K562 (cell line): ENCODE measurements around the gene C11orf98. TPM values are rescaled to one million over a fixed set of nuclear protein-coding genes. Genes with fewer than 3 reads are reported as not detected.
A peak's percentile ranks its signal among the peaks of the same experiment; 100 is the strongest.

Experiments used
- CHCHD3 ChIP-seq: fragments of 250-450 bp; sonication (Bioruptor Pico); IDR thresholded peaks from 2 replicates; pipeline ENCODE4 v2.1.2; 2022; ENCODE audit warnings: mild to moderate bottlenecking
- IRF2 ChIP-seq: sonication (generic); formaldehyde crosslinking; IDR thresholded peaks from 2 replicates; pipeline ENCODE4 v1.8.1; 2022; ENCODE audit warnings: mild to moderate bottlenecking, missing genetic modification reagents
- PCBP1 ChIP-seq: fragments of 200-400 bp; formaldehyde crosslinking; IDR thresholded peaks from 2 replicates; pipeline ENCODE4 v1.6.1; 2018; ENCODE audit warnings: mild to moderate bottlenecking, low read depth, low read length; ENCODE audit not compliant: poor library complexity, severe bottlenecking
- PTRF ChIP-seq: fragments of 450-650 bp; IDR thresholded peaks from 2 replicates; pipeline ENCODE4 v1.6.1; 2016; ENCODE audit warnings: mild to moderate bottlenecking, missing genetic modification characterization, missing compliant biosample characterization
- polyA plus RNA-seq, 8 experiments: library from polyadenylated mRNA; depleted of rRNA in 4 of 8; stranded (reverse) in 5 of 8; unstranded in 3 of 8; fragments of >200 nt; fragmentation: Nextera tagmentation in 2 of 8; fragmentation: Illumina TruSeq in 1 of 8; extraction: Ambion mirVana in 2 of 8; extraction: Trizol in 1 of 8; gene quantifications; 2 replicates each; pipeline versions ENCODE4 v1.2.1 to v1.2.3, GENCODE V29; 2011 to 2014; ENCODE audit warnings: inconsistent platforms in 1 of 8, missing spikeins in 1 of 8
- total RNA-seq, 7 experiments: library from RNA; depleted of rRNA in 6 of 7; stranded (reverse); fragments of >200 nt in 6 of 7; fragmentation: Illumina TruSeq in 2 of 7; extraction: Trizol in 2 of 7; gene quantifications; 2 replicates each; pipeline versions ENCODE4 v1.2.1 to v1.2.3, GENCODE V29; 2011 to 2021; ENCODE audit warnings: low replicate concordance in 1 of 7
- TF ChIP-seq, protein P1 (sequence below): fragments of 200-600 bp; sonication (generic); IDR thresholded peaks from one replicate; pipeline ENCODE4 v1.6.1; 2012; ENCODE audit warnings: mild to moderate bottlenecking, low read depth, low read length, inconsistent platforms
- TF ChIP-seq, protein P2 (sequence below): fragments of 450-650 bp; IDR thresholded peaks from 2 replicates; pipeline ENCODE4 v1.6.1; 2018; ENCODE audit not compliant: partially characterized antibody
- TF ChIP-seq, protein P3 (sequence below), 2 experiments: fragments of 450-650 bp in 1 of 2; sonication (generic) in 1 of 2; formaldehyde crosslinking; conservative IDR thresholded peaks; 2 replicates each; pipeline versions ENCODE4 v1.4.0 to v1.8.1; 2020 to 2022; ENCODE audit warnings: mild to moderate bottlenecking in 1 of 2, missing genetic modification reagents in 1 of 2

C11orf98 gene
- total and polyA plus RNA-seq, 9 of the 15 experiments (the other 6 are each of a cell fraction or from before 2014, with no cell fraction given), result 103 to 352 (median 218) TPM

DNA sequence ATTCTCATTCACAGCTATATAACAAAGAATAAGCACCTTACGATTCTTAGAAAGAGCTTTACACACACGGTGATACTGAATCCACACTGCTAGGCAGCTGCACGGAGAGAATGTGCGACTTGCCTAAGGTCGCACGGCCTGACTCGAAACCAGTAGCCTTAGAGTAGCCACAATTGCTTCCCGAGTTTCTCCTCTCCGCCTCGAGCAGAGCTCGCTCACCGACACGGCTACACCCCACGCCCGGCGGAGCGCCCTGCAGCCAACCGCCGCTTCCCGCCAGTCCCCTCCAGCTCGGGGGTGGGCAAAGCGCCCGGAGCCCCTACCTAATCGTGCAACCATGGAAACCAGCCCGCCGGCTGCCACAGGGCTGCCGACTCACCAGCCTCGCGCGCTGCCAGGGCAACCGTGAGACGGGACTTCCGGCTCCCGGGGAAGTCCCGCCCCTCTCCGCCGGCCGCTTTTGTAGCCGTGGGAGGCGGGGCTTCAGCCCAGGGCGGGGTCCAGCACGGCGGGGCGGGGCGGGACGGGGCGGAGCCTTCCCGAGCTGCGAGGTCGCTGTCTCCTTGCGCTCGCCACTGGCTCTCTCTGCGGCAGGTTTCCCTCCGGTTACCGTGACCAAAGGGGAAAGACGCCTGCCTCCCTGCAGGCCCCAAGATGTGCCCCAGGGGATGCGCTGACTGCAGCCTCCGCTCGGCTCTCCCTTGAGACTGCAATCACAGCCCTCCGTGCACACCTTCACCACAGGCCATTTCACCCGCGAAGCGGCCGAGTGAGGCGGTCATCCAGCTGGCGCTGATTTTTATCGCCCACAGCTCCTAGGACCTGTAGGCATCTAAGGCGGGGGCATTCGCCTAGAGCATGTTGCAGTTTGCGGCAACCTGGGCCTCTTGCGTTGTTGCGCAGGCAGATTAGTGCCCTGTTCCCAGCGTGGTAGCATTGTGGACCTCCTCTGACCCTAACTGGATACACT is 41.2 kb upstream of the C11orf98 start (continued):
- TF ChIP-seq, protein P1, sequence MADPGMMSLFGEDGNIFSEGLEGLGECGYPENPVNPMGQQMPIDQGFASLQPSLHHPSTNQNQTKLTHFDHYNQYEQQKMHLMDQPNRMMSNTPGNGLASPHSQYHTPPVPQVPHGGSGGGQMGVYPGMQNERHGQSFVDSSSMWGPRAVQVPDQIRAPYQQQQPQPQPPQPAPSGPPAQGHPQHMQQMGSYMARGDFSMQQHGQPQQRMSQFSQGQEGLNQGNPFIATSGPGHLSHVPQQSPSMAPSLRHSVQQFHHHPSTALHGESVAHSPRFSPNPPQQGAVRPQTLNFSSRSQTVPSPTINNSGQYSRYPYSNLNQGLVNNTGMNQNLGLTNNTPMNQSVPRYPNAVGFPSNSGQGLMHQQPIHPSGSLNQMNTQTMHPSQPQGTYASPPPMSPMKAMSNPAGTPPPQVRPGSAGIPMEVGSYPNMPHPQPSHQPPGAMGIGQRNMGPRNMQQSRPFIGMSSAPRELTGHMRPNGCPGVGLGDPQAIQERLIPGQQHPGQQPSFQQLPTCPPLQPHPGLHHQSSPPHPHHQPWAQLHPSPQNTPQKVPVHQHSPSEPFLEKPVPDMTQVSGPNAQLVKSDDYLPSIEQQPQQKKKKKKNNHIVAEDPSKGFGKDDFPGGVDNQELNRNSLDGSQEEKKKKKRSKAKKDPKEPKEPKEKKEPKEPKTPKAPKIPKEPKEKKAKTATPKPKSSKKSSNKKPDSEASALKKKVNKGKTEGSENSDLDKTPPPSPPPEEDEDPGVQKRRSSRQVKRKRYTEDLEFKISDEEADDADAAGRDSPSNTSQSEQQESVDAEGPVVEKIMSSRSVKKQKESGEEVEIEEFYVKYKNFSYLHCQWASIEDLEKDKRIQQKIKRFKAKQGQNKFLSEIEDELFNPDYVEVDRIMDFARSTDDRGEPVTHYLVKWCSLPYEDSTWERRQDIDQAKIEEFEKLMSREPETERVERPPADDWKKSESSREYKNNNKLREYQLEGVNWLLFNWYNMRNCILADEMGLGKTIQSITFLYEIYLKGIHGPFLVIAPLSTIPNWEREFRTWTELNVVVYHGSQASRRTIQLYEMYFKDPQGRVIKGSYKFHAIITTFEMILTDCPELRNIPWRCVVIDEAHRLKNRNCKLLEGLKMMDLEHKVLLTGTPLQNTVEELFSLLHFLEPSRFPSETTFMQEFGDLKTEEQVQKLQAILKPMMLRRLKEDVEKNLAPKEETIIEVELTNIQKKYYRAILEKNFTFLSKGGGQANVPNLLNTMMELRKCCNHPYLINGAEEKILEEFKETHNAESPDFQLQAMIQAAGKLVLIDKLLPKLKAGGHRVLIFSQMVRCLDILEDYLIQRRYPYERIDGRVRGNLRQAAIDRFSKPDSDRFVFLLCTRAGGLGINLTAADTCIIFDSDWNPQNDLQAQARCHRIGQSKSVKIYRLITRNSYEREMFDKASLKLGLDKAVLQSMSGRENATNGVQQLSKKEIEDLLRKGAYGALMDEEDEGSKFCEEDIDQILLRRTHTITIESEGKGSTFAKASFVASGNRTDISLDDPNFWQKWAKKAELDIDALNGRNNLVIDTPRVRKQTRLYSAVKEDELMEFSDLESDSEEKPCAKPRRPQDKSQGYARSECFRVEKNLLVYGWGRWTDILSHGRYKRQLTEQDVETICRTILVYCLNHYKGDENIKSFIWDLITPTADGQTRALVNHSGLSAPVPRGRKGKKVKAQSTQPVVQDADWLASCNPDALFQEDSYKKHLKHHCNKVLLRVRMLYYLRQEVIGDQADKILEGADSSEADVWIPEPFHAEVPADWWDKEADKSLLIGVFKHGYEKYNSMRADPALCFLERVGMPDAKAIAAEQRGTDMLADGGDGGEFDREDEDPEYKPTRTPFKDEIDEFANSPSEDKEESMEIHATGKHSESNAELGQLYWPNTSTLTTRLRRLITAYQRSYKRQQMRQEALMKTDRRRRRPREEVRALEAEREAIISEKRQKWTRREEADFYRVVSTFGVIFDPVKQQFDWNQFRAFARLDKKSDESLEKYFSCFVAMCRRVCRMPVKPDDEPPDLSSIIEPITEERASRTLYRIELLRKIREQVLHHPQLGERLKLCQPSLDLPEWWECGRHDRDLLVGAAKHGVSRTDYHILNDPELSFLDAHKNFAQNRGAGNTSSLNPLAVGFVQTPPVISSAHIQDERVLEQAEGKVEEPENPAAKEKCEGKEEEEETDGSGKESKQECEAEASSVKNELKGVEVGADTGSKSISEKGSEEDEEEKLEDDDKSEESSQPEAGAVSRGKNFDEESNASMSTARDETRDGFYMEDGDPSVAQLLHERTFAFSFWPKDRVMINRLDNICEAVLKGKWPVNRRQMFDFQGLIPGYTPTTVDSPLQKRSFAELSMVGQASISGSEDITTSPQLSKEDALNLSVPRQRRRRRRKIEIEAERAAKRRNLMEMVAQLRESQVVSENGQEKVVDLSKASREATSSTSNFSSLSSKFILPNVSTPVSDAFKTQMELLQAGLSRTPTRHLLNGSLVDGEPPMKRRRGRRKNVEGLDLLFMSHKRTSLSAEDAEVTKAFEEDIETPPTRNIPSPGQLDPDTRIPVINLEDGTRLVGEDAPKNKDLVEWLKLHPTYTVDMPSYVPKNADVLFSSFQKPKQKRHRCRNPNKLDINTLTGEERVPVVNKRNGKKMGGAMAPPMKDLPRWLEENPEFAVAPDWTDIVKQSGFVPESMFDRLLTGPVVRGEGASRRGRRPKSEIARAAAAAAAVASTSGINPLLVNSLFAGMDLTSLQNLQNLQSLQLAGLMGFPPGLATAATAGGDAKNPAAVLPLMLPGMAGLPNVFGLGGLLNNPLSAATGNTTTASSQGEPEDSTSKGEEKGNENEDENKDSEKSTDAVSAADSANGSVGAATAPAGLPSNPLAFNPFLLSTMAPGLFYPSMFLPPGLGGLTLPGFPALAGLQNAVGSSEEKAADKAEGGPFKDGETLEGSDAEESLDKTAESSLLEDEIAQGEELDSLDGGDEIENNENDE, result no peak
- TF ChIP-seq, protein P2, sequence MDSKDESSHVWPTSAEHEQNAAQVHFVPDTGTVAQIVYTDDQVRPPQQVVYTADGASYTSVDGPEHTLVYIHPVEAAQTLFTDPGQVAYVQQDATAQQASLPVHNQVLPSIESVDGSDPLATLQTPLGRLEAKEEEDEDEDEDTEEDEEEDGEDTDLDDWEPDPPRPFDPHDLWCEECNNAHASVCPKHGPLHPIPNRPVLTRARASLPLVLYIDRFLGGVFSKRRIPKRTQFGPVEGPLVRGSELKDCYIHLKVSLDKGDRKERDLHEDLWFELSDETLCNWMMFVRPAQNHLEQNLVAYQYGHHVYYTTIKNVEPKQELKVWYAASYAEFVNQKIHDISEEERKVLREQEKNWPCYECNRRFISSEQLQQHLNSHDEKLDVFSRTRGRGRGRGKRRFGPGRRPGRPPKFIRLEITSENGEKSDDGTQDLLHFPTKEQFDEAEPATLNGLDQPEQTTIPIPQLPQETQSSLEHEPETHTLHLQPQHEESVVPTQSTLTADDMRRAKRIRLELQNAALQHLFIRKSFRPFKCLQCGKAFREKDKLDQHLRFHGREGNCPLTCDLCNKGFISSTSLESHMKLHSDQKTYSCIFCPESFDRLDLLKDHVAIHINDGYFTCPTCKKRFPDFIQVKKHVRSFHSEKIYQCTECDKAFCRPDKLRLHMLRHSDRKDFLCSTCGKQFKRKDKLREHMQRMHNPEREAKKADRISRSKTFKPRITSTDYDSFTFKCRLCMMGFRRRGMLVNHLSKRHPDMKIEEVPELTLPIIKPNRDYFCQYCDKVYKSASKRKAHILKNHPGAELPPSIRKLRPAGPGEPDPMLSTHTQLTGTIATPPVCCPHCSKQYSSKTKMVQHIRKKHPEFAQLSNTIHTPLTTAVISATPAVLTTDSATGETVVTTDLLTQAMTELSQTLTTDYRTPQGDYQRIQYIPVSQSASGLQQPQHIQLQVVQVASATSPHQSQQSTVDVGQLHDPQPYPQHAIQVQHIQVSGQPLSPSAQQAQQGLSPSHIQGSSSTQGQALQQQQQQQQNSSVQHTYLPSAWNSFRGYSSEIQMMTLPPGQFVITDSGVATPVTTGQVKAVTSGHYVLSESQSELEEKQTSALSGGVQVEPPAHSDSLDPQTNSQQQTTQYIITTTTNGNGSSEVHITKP, result peak; percentile 13
- TF ChIP-seq, protein P3, sequence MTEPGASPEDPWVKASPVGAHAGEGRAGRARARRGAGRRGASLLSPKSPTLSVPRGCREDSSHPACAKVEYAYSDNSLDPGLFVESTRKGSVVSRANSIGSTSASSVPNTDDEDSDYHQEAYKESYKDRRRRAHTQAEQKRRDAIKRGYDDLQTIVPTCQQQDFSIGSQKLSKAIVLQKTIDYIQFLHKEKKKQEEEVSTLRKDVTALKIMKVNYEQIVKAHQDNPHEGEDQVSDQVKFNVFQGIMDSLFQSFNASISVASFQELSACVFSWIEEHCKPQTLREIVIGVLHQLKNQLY (CRISPR knock-in tag; conservative IDR thresholded peaks at IDR 0.05), result peak in 1 of 2 experiments; percentile 73; a peak in 1 of 4 replicates
- TF ChIP-seq PTRF (tag) (no peak), CHCHD3 (no peak), PCBP1 (no peak), IRF2 (no peak)
